B cell (primary cell): ENCODE measurements around the gene ZNF148. TPM values are rescaled to one million over a fixed set of nuclear protein-coding genes. Genes with fewer than 3 reads are reported as not detected.

Experiments
- ATAC-seq: fragments of 200-7000 bp; cut with Tn5 transposase; one replicate; pipeline ENCODE4 v1.10.0; 2021; ENCODE audit warnings: low read depth, mild to moderate bottlenecking, moderate number of reproducible peaks, moderate library complexity
- CTCF ChIA-PET: fragments of 350-600 bp; sonication (Branson Sonifier 250); formaldehyde crosslinking; loops from one replicate; lab custom pipeline; 2021; ENCODE audit warnings: antibody characterized with exemption, inconsistent platforms; lab: Charles Lee
- POLR2A ChIA-PET: fragments of 350-600 bp; sonication (Branson Sonifier 250); formaldehyde crosslinking; loops from one replicate; lab custom pipeline; 2021; ENCODE audit warnings: antibody characterized with exemption; lab: Charles Lee
- DNase-seq: peaks from one replicate; pipeline ENCODE4 v3.0.0; 2013
- H2AFZ ChIP-seq: 2 replicates; pipeline ENCODE4 v1.6.1; 2012; ENCODE audit warnings: mild to moderate bottlenecking, low read depth, low read length; ENCODE audit not compliant: insufficient read depth, poor library complexity, severe bottlenecking
- H3K27ac ChIP-seq, 2 donors: 1 replicate in 1 of 2; 2 replicates in 1 of 2; pipeline ENCODE4 v1.5.1; 2012 to 2013; ENCODE audit warnings: low read length in 2 of 2, mild to moderate bottlenecking in 2 of 2, moderate library complexity in 1 of 2
- H3K27me3 ChIP-seq, 4 experiments: fragments of 200-600 bp in 1 of 4; sonication (generic) in 1 of 4; replicated peaks in 1 of 4; 1 replicate in 2 of 4; 2 replicates in 2 of 4; pipeline versions ENCODE4 v1.6.1 to v1.7.0; 2013 to 2016; ENCODE audit warnings: low read length in 3 of 4, mild to moderate bottlenecking in 2 of 4, mixed read lengths in 1 of 4, moderate library complexity in 1 of 4; ENCODE audit not compliant: insufficient read depth in 4 of 4, control insufficient read depth in 3 of 4; ENCODE audit errors: control extremely low read depth in 1 of 4
- H3K36me3 ChIP-seq, 2 experiments: replicated peaks in 1 of 2; 1 replicate in 1 of 2; 2 replicates in 1 of 2; pipeline versions ENCODE4 v1.6.1 to v1.7.1; 2013; ENCODE audit warnings: low read length in 1 of 2; ENCODE audit not compliant: insufficient read depth in 2 of 2, control insufficient read depth in 1 of 2; ENCODE audit errors: control extremely low read depth in 1 of 2, extremely low read depth in 1 of 2
- H3K4me1 ChIP-seq, 2 donors: fragments of 200-600 bp in 1 of 2; sonication (generic) in 1 of 2; 1 replicate in 1 of 2; 2 replicates in 1 of 2; pipeline versions ENCODE4 v1.5.1 to v1.6.1; 2013 to 2017; ENCODE audit warnings: low read length in 2 of 2; ENCODE audit not compliant: control insufficient read depth in 2 of 2, insufficient read depth in 2 of 2
- H3K4me2 ChIP-seq: replicated peaks from 2 replicates; pipeline ENCODE3; 2012; ENCODE audit warnings: mild to moderate bottlenecking, low read depth, low read length; ENCODE audit not compliant: poor library complexity, severe bottlenecking
- H3K4me3 ChIP-seq, 5 experiments: fragments of 200-600 bp in 1 of 5; sonication (generic) in 1 of 5; 1 replicate in 3 of 5; 2 replicates in 2 of 5; pipeline versions ENCODE4 v1.5.1 to v1.7.0; 2011 to 2016; ENCODE audit warnings: low read length in 4 of 5, mild to moderate bottlenecking in 4 of 5, low read depth in 2 of 5, control low read depth in 1 of 5, moderate library complexity in 1 of 5; ENCODE audit not compliant: insufficient read depth in 1 of 5; ENCODE audit errors: control extremely low read depth in 1 of 5, extremely low read depth in 1 of 5
- H3K79me2 ChIP-seq: fragments of 200-600 bp; sonication (generic); one replicate; pipeline ENCODE4 v1.6.0; 2016; ENCODE audit warnings: low read length; ENCODE audit not compliant: control insufficient read depth, insufficient read depth
- H3K9ac ChIP-seq: fragments of 200-600 bp; sonication (generic); 2 replicates; pipeline ENCODE4 v1.6.1; 2017; ENCODE audit warnings: mild to moderate bottlenecking, low read length, moderate library complexity
- H3K9me3 ChIP-seq, 3 donors: one replicate each; pipeline versions ENCODE4 v1.6.1 to v1.7.1; 2013; ENCODE audit warnings: low read length in 2 of 3; ENCODE audit not compliant: control insufficient read depth in 2 of 3, insufficient read depth in 1 of 3; ENCODE audit errors: control extremely low read depth in 1 of 3
- H4K20me1 ChIP-seq: 2 replicates; pipeline ENCODE4 v1.6.0; 2012; ENCODE audit warnings: mild to moderate bottlenecking, low read length; ENCODE audit not compliant: insufficient read depth, control insufficient read depth, poor library complexity, severe bottlenecking
- H3K27ac Mint-ChIP-seq: one replicate; pipeline ENCODE4 v1.8.0; 2021; ENCODE audit warnings: mixed read lengths
- H3K27me3 Mint-ChIP-seq: one replicate; pipeline ENCODE4 v1.8.0; 2021; ENCODE audit warnings: mixed read lengths
- H3K4me1 Mint-ChIP-seq: one replicate; pipeline ENCODE4 v1.8.0; 2021; ENCODE audit warnings: mixed read lengths
- H3K4me3 Mint-ChIP-seq: one replicate; pipeline ENCODE4 v1.8.0; 2021; ENCODE audit warnings: mixed read lengths
- H3K9me3 Mint-ChIP-seq: one replicate; pipeline ENCODE4 v1.8.0; 2022; ENCODE audit warnings: mixed read lengths; ENCODE audit not compliant: insufficient read depth
- EZH2 ChIP-seq: IDR thresholded peaks from 2 replicates; pipeline ENCODE4 v1.6.1; 2012; ENCODE audit warnings: borderline replicate concordance, low read depth, mild to moderate bottlenecking, moderate library complexity, low read length; ENCODE audit not compliant: insufficient read depth, poor library complexity, severe bottlenecking
- WGBS: methylation state at CpG from one replicate; pipeline ENCODE4 v1.1.5; 2013; ENCODE audit warnings: missing lambda C conversion rate; ENCODE audit not compliant: insufficient coverage; 5-methylcytosine and 5-hydroxymethylcytosine counted together
- intact Hi-C: fragments of 100-400 bp; cut with micrococcal nuclease; formaldehyde crosslinking; loops from one replicate; pipeline ENCODE4 v1.10.0; 2022
- polyA plus RNA-seq: library from polyadenylated mRNA; depleted of rRNA; stranded (reverse); fragments of >200 nt; gene quantifications from 2 replicates; pipeline ENCODE4 v1.2.3, GENCODE V29; 2012
- total RNA-seq, 2 donors: library from RNA; stranded (reverse); fragments of 120-200 nt in 1 of 2; gene quantifications; 1 replicate in 1 of 2; 2 replicates in 1 of 2; pipeline versions ENCODE4 v1.2.3 to v1.2.4, GENCODE V29; 2013 to 2022
- TF ChIP-seq, protein P1 (sequence below): fragments of 200-600 bp; IDR thresholded peaks from one replicate; pipeline ENCODE4 v1.8.0; 2022; ENCODE audit warnings: antibody characterized with exemption, mild to moderate bottlenecking

The ZNF148 gene
- total and polyA plus RNA-seq, 2 donors (not counting 1 experiment from before 2014, with no cell fraction given), result 8.1 to 71.5 TPM

DNA sequence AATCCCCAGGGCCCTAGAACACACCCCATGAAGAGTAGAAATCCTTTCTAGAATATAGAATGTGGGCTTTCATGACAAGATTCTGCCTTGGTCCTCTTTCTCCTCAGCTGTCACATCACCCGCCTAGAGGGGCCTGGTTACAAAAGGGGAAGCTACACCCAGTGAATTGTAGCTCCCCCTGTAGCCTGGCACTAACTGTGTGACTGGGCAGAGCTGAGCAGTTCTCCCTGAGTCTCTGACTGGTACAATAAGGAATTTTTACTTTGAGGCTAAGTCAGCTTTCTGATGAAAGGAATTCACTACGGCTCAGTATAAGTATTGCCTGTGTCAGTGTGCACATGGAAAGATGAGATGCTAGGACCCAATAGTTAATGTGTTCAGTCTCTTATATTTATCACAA is 28.7 kb upstream of the ZNF148 start:
- Histone ChIP-seq H3K36me3 (no peaks in the 10 kb centered on the region), H3K9me3 (peaks cover 0 to 3% (median 0%) of the 10 kb centered on the region in 3 donors), H3K27me3 (peaks cover 0 to 4% (median 0%) of the 10 kb centered on the region in 4 experiments), H3K9ac (no peak overlapping the region), H3K79me2 (no peaks in the 10 kb centered on the region), H3K27ac (no peak overlapping the region), H3K4me3 (no peak overlapping the region), H3K4me2 (no peak overlapping the region), H2AFZ (no peak overlapping the region), H4K20me1 (no peaks in the 10 kb centered on the region), H3K4me1 (no peaks in the 10 kb centered on the region)
- Mint-ChIP-seq H3K9me3 (peaks cover 11% of the 10 kb centered on the region), H3K4me3 (no peak overlapping the region), H3K4me1 (peaks cover 2% of the 10 kb centered on the region), H3K27me3 (peaks cover 9% of the 10 kb centered on the region), H3K27ac (no peak overlapping the region)
- ATAC-seq, result no peak
- CTCF ChIA-PET, result interaction anchor here (1.4 kb wide), 1 partner anchor 409 kb away, joined by 4 read pairs; no protein-coding TSS in a partner anchor
- intact Hi-C loops, result no loop called here
- DNase-seq, result no peak
- 44% methylated on average over 1 of the region's 2 CpGs for WGBS
- POLR2A ChIA-PET, result no interaction called here
- no peak for TF ChIP-seq EZH2
- TF ChIP-seq, protein P1, sequence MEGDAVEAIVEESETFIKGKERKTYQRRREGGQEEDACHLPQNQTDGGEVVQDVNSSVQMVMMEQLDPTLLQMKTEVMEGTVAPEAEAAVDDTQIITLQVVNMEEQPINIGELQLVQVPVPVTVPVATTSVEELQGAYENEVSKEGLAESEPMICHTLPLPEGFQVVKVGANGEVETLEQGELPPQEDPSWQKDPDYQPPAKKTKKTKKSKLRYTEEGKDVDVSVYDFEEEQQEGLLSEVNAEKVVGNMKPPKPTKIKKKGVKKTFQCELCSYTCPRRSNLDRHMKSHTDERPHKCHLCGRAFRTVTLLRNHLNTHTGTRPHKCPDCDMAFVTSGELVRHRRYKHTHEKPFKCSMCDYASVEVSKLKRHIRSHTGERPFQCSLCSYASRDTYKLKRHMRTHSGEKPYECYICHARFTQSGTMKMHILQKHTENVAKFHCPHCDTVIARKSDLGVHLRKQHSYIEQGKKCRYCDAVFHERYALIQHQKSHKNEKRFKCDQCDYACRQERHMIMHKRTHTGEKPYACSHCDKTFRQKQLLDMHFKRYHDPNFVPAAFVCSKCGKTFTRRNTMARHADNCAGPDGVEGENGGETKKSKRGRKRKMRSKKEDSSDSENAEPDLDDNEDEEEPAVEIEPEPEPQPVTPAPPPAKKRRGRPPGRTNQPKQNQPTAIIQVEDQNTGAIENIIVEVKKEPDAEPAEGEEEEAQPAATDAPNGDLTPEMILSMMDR, result no peak

DNA sequence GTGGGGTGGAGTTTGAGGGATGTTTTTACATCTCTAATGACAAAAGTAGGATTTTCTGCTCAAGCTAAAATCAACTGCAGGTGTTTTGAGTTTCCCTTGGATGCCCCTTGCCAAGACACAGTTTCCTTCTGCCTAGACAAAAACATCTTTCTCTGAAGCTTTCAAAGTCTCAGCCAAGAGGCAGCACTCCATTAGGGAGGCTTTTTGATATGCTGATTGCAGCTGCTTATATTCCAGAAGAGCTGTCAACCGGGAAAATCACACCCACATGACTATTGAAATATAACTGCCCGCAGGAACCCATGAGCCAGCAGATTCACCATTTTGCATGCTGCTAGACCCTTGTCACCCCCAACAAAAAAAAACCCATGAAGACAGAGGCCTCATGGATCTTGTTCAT is 27.5 kb upstream of the ZNF148 start:
- Mint-ChIP-seq H3K9me3 (peaks cover 11% of the 10 kb centered on the region), H3K4me1 (peaks cover 2% of the 10 kb centered on the region), H3K27ac (no peak overlapping the region), H3K4me3 (no peak overlapping the region), H3K27me3 (peaks cover 13% of the 10 kb centered on the region)
- H3K4me3 ChIP-seq, result no peak overlapping the region
- intact Hi-C loops, result no loop called here
- H3K36me3 ChIP-seq, result no peaks in the 10 kb centered on the region
- H3K4me2 ChIP-seq, result no peak overlapping the region
- DNase-seq, result no peak
- POLR2A ChIA-PET, result no interaction called here
- ATAC-seq, result no peak
- peaks cover 0 to 3% (median 0%) of the 10 kb centered on the region in 3 donors for H3K9me3 ChIP-seq
- H2AFZ ChIP-seq, result no peak overlapping the region
- H3K79me2 ChIP-seq, result no peaks in the 10 kb centered on the region
- peaks cover 0 to 4% (median 2%) of the 10 kb centered on the region in 4 experiments for H3K27me3 ChIP-seq
- no peak for TF ChIP-seq EZH2
- TF ChIP-seq, protein P1, result no peak
- H4K20me1 ChIP-seq, result no peaks in the 10 kb centered on the region
- H3K9ac ChIP-seq, result no peak overlapping the region
- H3K4me1 ChIP-seq, result no peaks in the 10 kb centered on the region
- 100% methylated on average over 2 of the region's 2 CpGs for WGBS
- no peak overlapping the region for H3K27ac ChIP-seq
- CTCF ChIA-PET, result interaction anchor here (0.6 kb wide), 1 partner anchor 39 kb away, joined by 3 read pairs; no protein-coding TSS in a partner anchor
